ENCODE results near the gene UNC45B. TPM values are rescaled to one million over a fixed set of nuclear protein-coding genes. Genes with fewer than 3 reads are reported as not detected.

The UNC45B gene
- total RNA-seq, 1 experiment from 2014 or later, result 0.22 TPM

GRCh38 chr17:35189291-35189690, 41.7 kb downstream of the UNC45B start:
- H4K91ac ChIP-seq (ENCODE audit: insufficient read length, low read depth, low read length), result no peak overlapping the region
- H3K27ac ChIP-seq (ENCODE audit: insufficient read length, low read depth, low read length), result no peak overlapping the region
- no peak overlapping the region for H3K14ac ChIP-seq (ENCODE audit: insufficient read depth, low read length)
- no peak for DNase-seq
- no peak overlapping the region for H2BK5ac ChIP-seq (ENCODE audit: insufficient read length, low read length)
- H3K79me1 ChIP-seq (ENCODE audit: insufficient read depth, low read depth, low read length, poor library complexity, severe bottlenecking), result no peaks in the 10 kb centered on the region
- Mint-ChIP-seq H3K27me3 (ENCODE audit: low read depth) (peaks cover 6% of the 10 kb centered on the region), H3K27ac (no peak overlapping the region), H3K36me3 (ENCODE audit: insufficient read depth in 1 of 3, low read depth in 3 of 3) (peaks cover 0 to under 1% (median 0%) of the 10 kb centered on the region in 3 experiments; a peak in 3 of 7 replicates), H3K4me3 (no peak overlapping the region), H3K9me3 (peaks cover 7 to 10% of the 10 kb centered on the region in 2 experiments; a peak in 3 of 5 replicates), H3K4me1 (no peaks in the 10 kb centered on the region)
- H3K56ac ChIP-seq (ENCODE audit: insufficient read length, low read depth, low read length), result no peak overlapping the region
- no peak overlapping the region for H2BK120ac ChIP-seq (ENCODE audit: low read depth, low read length, poor library complexity, severe bottlenecking)
- H4K8ac ChIP-seq (replicated peaks; ENCODE audit: insufficient read length, low read depth, low read length), result no peak overlapping the region
- no peak overlapping the region for H2AK5ac ChIP-seq (ENCODE audit: insufficient read length, low read length)
- no CpG with 5 or more reads among the region's 3 CpGs for WGBS (ENCODE audit: extremely low coverage, insufficient read length, low lambda C conversion rate)
- H3K27me3 ChIP-seq (ENCODE audit: insufficient read depth, low read length), result no peaks in the 10 kb centered on the region
- H3K9ac ChIP-seq (ENCODE audit: extremely low read depth, insufficient read length, low read length), result no peak overlapping the region
- no peak overlapping the region for H3K23ac ChIP-seq (ENCODE audit: insufficient read length, low read depth, low read length)
- H3T11ph ChIP-seq (ENCODE audit: low read length), result no peak overlapping the region
- no peaks in the 10 kb centered on the region for H3K23me2 ChIP-seq (ENCODE audit: insufficient read length, low read depth, low read length, poor library complexity, severe bottlenecking)
- no peaks in the 10 kb centered on the region for H3K4me1 ChIP-seq (ENCODE audit: insufficient read depth, low read length)
- H3K4me2 ChIP-seq (ENCODE audit: insufficient read depth, insufficient read length, low read length), result no peak overlapping the region
- no peak for TF ChIP-seq CTCF (conservative IDR thresholded peaks at IDR 0.05)
- H2AFZ ChIP-seq (ENCODE audit: low read length), result no peak overlapping the region
- H2BK15ac ChIP-seq (ENCODE audit: low read depth, low read length), result no peak overlapping the region
- no peak overlapping the region for H4K5ac ChIP-seq (ENCODE audit: insufficient read length, low read depth, low read length)
- H3K4ac ChIP-seq (ENCODE audit: low read depth, low read length), result no peak overlapping the region
- H3K9me3 ChIP-seq (ENCODE audit: control insufficient read depth, low read depth, low read length), result no peaks in the 10 kb centered on the region
- no peaks in the 10 kb centered on the region for H4K20me1 ChIP-seq (ENCODE audit: control insufficient read depth, insufficient read depth, insufficient read length)
- H3K79me2 ChIP-seq (ENCODE audit: insufficient read depth, low read length), result no peaks in the 10 kb centered on the region
- no peak overlapping the region for H2BK12ac ChIP-seq (ENCODE audit: insufficient read length, low read depth, low read length)
- no peak overlapping the region for H2BK20ac ChIP-seq (ENCODE audit: low read depth, low read length, poor library complexity, severe bottlenecking)
- H3K18ac ChIP-seq (ENCODE audit: insufficient read length, low read depth, low read length), result no peak overlapping the region

Measured in H9 (cell line).